Measurements from ENCODE around the gene JMJD7. TPM values are rescaled to one million over a fixed set of nuclear protein-coding genes. Genes with fewer than 3 reads are reported as not detected.

JMJD7 gene
- total RNA-seq, 2 donors from 2014 or later = 6.7 to 12.1 TPM

GRCh38 chr15:41792000-41792637 lies 35.8 kb upstream of the JMJD7 start:
- H3K4me3 Mint-ChIP-seq = peak overlapping the region; percentile 52
- ATAC-seq (no peak), DNase-seq (ENCODE audit: low spot score) (no peak)
- no peaks in the 10 kb centered on the region for H3K36me3 Mint-ChIP-seq
- no peaks in the 10 kb centered on the region for H3K9me3 Mint-ChIP-seq
- H3K27ac Mint-ChIP-seq = peak overlapping the region; percentile 40 to 77
- peaks cover 44 to 57% of the 10 kb centered on the region in 2 donors for H3K4me1 Mint-ChIP-seq (ENCODE audit: low read depth in 2 of 2)
- H3K27me3 Mint-ChIP-seq = no peaks in the 10 kb centered on the region

- Mint-ChIP-seq H3K36me3 (no peaks in the 10 kb centered on the region), H3K4me1 (ENCODE audit: low read depth in 2 of 2) (peaks cover 38 to 60% of the 10 kb centered on the region in 2 donors), H3K4me3 (no peak overlapping the region), H3K27me3 (no peaks in the 10 kb centered on the region), H3K27ac (no peak overlapping the region), H3K9me3 (no peaks in the 10 kb centered on the region)
- DNase-seq (ENCODE audit: low spot score) (no peak), ATAC-seq (no peak)
Observed at GRCh38 chr15:41794081-41794480, 33.8 kb upstream of the JMJD7 start.

- H3K36me3 Mint-ChIP-seq = no peaks in the 10 kb centered on the region
- DNase-seq (ENCODE audit: low spot score) = no peak
- ATAC-seq = no peak
- H3K27ac Mint-ChIP-seq = peak overlapping the region in 1 of 2 donors; percentile 59
- no peaks in the 10 kb centered on the region for H3K9me3 Mint-ChIP-seq
- H3K4me1 Mint-ChIP-seq (ENCODE audit: low read depth in 2 of 2) = peaks cover 17 to 40% of the 10 kb centered on the region in 2 donors
- no peaks in the 10 kb centered on the region for H3K27me3 Mint-ChIP-seq
- H3K4me3 Mint-ChIP-seq = no peak overlapping the region
Observed at GRCh38 chr15:41795996-41796856, 31.7 kb upstream of the JMJD7 start.

- ATAC-seq (peak in 1 of 2 donors; percentile 55), DNase-seq (ENCODE audit: low spot score) (no peak)
- H3K4me3 Mint-ChIP-seq = no peak overlapping the region
- H3K27me3 Mint-ChIP-seq = no peaks in the 10 kb centered on the region
- no peaks in the 10 kb centered on the region for H3K36me3 Mint-ChIP-seq
- H3K9me3 Mint-ChIP-seq = no peaks in the 10 kb centered on the region
- peak overlapping the region in 1 of 2 donors; percentile 49 for H3K27ac Mint-ChIP-seq
- H3K4me1 Mint-ChIP-seq (ENCODE audit: low read depth in 2 of 2) = peaks cover 10 to 28% of the 10 kb centered on the region in 2 donors
Observed at GRCh38 chr15:41797201-41797944, 30.5 kb upstream of the JMJD7 start.

- no peak overlapping the region for H3K27ac Mint-ChIP-seq
- no peaks in the 10 kb centered on the region for H3K9me3 Mint-ChIP-seq
- H3K27me3 Mint-ChIP-seq = no peaks in the 10 kb centered on the region
- ATAC-seq (peak; percentile 24 to 33), DNase-seq (ENCODE audit: low spot score) (no peak)
- peaks cover 10 to 27% of the 10 kb centered on the region in 2 donors for H3K4me1 Mint-ChIP-seq (ENCODE audit: low read depth in 2 of 2)
- H3K36me3 Mint-ChIP-seq = no peaks in the 10 kb centered on the region
- H3K4me3 Mint-ChIP-seq = no peak overlapping the region
Observed at GRCh38 chr15:41798607-41799487, 29.0 kb upstream of the JMJD7 start.

GRCh38 chr15:41799488-41799805 lies 28.4 kb upstream of the JMJD7 start:
- Mint-ChIP-seq H3K27me3 (no peaks in the 10 kb centered on the region), H3K4me1 (ENCODE audit: low read depth in 2 of 2) (peaks cover 10 to 25% of the 10 kb centered on the region in 2 donors), H3K36me3 (no peaks in the 10 kb centered on the region), H3K9me3 (no peaks in the 10 kb centered on the region), H3K4me3 (no peak overlapping the region), H3K27ac (no peak overlapping the region)
- ATAC-seq = no peak
- no peak for DNase-seq (ENCODE audit: low spot score)

GRCh38 chr15:41801185-41801584 lies 26.7 kb upstream of the JMJD7 start:
- Mint-ChIP-seq H3K4me1 (ENCODE audit: low read depth in 2 of 2) (peaks cover 12 to 19% of the 10 kb centered on the region in 2 donors), H3K27me3 (no peaks in the 10 kb centered on the region), H3K4me3 (no peak overlapping the region), H3K36me3 (no peaks in the 10 kb centered on the region), H3K27ac (no peak overlapping the region), H3K9me3 (no peaks in the 10 kb centered on the region)
- ATAC-seq = no peak
- DNase-seq (ENCODE audit: low spot score) = no peak

GRCh38 chr15:41801850-41802455 lies 25.9 kb upstream of the JMJD7 start:
- DNase-seq (ENCODE audit: low spot score) = no peak
- ATAC-seq = no peak
- Mint-ChIP-seq H3K27me3 (no peaks in the 10 kb centered on the region), H3K36me3 (no peaks in the 10 kb centered on the region), H3K9me3 (no peaks in the 10 kb centered on the region), H3K4me3 (no peak overlapping the region), H3K4me1 (ENCODE audit: low read depth in 2 of 2) (peaks cover 10 to 17% of the 10 kb centered on the region in 2 donors), H3K27ac (no peak overlapping the region)

- peak in 1 of 2 donors; percentile 11 for ATAC-seq
- Mint-ChIP-seq H3K9me3 (no peaks in the 10 kb centered on the region), H3K27ac (peak overlapping the region in 1 of 2 donors; percentile 59), H3K4me1 (ENCODE audit: low read depth in 2 of 2) (peaks cover 7% of the 10 kb centered on the region in 2 donors), H3K27me3 (no peaks in the 10 kb centered on the region), H3K36me3 (no peaks in the 10 kb centered on the region), H3K4me3 (no peak overlapping the region)
- no peak for DNase-seq (ENCODE audit: low spot score)
Observed at GRCh38 chr15:41804361-41804760, 23.5 kb upstream of the JMJD7 start.

- Mint-ChIP-seq H3K4me3 (no peak overlapping the region), H3K27me3 (no peaks in the 10 kb centered on the region), H3K9me3 (no peaks in the 10 kb centered on the region), H3K36me3 (no peaks in the 10 kb centered on the region), H3K4me1 (ENCODE audit: low read depth in 2 of 2) (peaks cover 7% of the 10 kb centered on the region in 2 donors), H3K27ac (peak overlapping the region in 1 of 2 donors; percentile 59)
- ATAC-seq (no peak), DNase-seq (ENCODE audit: low spot score) (no peak)
Observed at GRCh38 chr15:41804916-41805666, 22.8 kb upstream of the JMJD7 start.

GRCh38 chr15:41805711-41806110 lies 22.2 kb upstream of the JMJD7 start:
- peak overlapping the region in 1 of 2 donors; percentile 64 for H3K27ac Mint-ChIP-seq

More at GRCh38 chr15:41805711-41806110, 22.2 kb upstream of the JMJD7 start:
- DNase-seq (ENCODE audit: low spot score) (no peak), ATAC-seq (no peak)
- Mint-ChIP-seq H3K9me3 (no peaks in the 10 kb centered on the region), H3K36me3 (no peaks in the 10 kb centered on the region), H3K27me3 (no peaks in the 10 kb centered on the region), H3K4me3 (no peak overlapping the region), H3K4me1 (ENCODE audit: low read depth in 2 of 2) (peaks cover 7% of the 10 kb centered on the region in 2 donors)
